Adrenal gland (tissue), 5 donors: ENCODE results near the gene GALNT10.

Source experiments
- POLR2A ChIP-seq, 2 donors: fragments of 450-650 bp; IDR thresholded peaks; one replicate each; pipeline ENCODE4 v1.6.1; 2017; ENCODE audit warnings: antibody characterized with exemption in 2 of 2, mild to moderate bottlenecking in 2 of 2, moderate library complexity in 1 of 2
- TF ChIP-seq, protein P1 (sequence below), 6 experiments: fragments of 450-650 bp in 4 of 6; fragments of 200-600 bp in 2 of 6; sonication (generic) in 1 of 6; IDR thresholded peaks; 1 replicate in 5 of 6; 2 replicates in 1 of 6; pipeline versions ENCODE4 v1.5.1 to v1.8.0; 2016 to 2021; ENCODE audit warnings: antibody characterized with exemption in 6 of 6, mild to moderate bottlenecking in 2 of 6, moderate library complexity in 1 of 6
- donor health status: DM: no; HTN: no; CAD: no.

DNA sequence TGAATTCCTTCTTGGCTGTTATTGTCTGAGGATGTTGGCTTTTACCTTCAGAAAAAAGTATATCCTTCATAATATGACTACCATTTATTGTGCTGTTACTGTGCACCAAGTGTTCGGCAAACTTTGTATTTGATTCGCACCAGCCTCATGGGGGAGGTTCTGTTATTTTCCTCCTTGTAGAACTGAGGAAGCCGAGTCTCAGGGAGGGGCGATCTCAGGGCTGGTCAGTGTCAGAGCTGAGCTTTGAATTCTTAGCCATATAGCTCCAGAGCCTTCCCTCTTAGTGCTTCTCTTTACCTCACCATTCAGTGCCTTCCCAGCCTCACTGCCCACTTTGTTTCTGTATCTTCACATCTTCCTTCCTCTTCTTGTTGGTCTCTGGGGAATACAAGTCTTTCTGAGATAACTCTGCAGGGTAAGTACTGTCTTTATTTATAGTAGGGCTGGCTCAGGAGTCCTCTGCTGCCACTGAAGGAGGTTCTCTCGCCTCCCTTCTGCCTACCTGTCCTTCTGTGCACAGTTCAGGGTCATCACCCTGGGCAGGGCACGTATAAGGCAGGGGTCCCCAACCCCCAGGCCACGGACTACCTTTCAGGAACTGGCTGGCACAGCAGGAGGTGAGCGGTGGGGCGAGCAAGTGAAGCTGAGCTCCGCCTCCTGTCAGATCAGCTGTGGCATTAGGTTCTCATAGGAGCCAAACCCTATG lies 48.4 kb downstream of the GALNT10 start:
- no peak for TF ChIP-seq POLR2A (IDR thresholded peaks at IDR 0.05)
- TF ChIP-seq, protein P1, sequence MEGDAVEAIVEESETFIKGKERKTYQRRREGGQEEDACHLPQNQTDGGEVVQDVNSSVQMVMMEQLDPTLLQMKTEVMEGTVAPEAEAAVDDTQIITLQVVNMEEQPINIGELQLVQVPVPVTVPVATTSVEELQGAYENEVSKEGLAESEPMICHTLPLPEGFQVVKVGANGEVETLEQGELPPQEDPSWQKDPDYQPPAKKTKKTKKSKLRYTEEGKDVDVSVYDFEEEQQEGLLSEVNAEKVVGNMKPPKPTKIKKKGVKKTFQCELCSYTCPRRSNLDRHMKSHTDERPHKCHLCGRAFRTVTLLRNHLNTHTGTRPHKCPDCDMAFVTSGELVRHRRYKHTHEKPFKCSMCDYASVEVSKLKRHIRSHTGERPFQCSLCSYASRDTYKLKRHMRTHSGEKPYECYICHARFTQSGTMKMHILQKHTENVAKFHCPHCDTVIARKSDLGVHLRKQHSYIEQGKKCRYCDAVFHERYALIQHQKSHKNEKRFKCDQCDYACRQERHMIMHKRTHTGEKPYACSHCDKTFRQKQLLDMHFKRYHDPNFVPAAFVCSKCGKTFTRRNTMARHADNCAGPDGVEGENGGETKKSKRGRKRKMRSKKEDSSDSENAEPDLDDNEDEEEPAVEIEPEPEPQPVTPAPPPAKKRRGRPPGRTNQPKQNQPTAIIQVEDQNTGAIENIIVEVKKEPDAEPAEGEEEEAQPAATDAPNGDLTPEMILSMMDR (IDR thresholded peaks at IDR 0.05) = no peak
